ENCODE measurements around the gene RNLS.

RNLS gene

GRCh38 chr10:88423732-88424131, 159.4 kb downstream of the RNLS start:
- DNase-seq = no peak

DNA sequence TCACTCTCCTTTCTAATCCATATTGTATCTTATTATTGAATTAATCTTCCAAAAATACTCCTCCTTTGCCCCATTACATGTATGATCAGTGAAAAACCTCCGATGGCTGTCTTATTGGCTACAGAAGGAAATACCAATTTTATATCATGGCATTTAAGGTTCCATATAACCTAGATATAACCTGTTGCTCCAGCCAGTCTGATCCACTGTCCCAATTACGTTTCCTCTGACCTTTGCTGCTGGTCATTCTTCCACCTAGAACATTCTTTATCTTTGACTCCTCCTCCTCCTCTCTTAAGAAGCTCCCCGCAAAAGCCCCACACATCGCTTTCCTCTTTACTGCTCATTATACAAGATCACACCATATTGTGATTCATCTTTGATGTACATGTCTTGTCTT, 161.5 kb downstream of the RNLS start:
- DNase-seq = no peak

GRCh38 chr10:88418871-88419270, 164.2 kb downstream of the RNLS start:
- DNase-seq = no peak

DNA sequence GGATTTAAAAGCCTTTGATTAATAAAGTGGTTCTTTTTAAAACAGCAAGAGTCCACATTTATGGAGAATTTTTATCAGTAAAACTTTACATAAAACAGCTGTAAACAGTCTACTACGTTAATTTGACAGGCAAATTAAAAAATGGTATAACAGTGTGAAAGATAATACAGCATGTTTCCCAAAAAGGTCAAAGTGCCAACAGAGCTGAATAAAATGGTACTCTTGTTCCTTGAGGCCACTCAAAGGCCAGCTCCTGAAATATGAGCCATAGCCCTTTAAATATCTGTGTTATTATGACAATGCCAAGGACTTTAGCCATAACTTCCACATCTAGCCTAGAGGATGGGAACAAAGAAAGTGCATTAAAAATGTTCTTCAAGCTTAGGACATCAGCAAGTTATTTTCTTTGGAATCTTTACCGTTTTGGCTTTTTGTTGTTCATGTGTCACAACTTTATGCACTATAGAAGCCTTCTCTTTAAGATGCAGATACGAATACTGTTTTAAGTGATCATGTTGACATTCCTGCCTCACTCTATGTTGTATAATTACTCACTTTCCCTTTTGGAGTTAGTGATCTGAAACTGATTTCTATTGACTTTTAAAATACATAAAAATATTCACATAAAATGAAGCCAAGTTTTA, 165.6 kb downstream of the RNLS start:
- DNase-seq = no peak

DNA sequence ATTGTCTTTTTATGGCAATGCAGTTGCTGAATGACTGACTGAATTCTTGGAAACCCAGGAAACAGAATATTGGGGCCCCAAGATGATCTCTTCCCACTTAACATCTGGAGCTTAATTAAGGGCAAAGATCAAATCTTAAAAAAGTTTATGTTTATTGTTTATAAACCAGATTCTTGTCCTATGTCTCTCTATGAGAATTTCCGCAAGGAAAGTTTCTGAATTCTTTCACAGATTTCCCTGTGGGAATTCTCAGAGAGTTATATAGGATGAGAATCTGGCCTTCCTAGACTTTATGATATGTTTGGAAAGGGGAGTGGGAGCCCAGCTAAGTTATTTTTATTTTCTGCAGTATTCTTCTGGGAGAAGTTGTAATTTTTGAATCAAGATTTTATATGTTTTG, 166.3 kb downstream of the RNLS start:
- DNase-seq = no peak

DNA sequence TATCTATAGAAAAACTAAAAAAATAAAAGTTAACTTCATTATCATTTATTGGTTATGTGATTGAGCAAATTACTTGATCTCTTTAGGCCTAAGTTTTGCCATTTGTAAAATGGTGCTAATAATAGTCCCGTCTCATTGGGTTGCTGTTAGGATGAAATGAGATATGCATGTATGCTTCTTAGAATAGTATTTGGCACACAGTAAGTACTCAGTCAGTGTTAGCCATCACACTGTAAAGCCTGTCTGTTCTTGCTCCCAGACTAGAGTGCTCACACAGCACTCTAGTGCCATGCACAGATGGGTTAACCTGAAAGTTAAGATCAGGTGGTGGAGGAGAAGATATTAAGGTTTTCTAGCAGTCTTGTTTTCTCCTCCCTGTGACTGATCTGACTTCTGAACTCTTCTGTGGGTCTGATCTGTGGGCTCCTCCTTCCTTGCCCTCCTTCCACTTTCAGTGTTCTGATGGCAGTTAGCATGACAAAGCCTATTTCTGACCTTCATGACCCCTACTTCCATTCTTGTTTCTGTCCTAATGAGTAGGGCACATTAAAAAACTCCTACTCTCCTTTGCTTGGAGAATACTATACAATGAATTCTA, 167.5 kb downstream of the RNLS start:
- DNase-seq = no peak

DNA sequence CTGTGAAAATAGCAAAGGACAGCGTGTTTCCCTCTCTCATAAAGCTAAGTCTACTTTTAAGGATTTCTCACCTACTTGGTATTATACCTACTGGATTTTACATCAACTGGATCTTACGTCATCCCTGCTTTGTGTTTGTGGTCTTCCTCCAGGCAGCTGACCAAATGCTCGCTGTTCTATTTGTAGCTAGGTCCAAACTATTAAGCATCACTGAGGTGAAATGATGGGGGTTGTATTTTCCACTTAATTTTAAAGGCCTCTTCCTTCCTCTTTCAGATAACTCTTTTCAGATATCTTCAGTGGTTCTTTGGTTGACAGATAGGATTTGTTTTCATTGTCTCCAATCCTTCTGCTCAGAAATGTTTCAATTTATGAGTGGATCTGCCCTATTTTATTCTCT, 169.7 kb downstream of the RNLS start:
- DNase-seq = no peak

DNA sequence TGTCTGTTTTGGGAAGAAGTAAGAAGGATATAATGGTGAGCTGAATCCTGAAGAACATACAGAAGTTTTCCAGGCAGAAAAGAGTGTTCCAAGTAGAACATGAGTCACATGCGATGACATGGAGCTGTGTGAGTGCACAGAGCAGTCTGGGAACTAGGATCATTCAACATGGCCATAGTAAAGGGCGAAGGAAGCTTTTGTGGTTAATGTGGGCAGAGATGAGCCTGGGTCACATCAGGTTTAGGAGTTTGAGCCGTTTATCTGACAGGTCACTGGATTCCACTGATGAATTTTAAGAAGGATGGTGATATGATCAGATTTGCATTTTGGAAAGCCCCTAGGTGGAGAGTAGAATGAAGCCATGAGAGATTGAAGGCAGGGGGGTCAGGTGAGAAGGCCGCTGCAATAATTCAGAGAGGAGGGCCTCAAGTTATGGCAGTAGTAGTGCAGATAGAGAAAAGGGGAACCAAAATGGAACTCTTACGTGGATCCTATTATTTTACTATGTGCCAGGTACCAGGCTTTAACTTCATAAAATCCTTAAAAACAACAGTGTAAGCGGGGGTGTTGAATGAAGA, 171.3 kb downstream of the RNLS start:
- DNase-seq = no peak

GRCh38 chr10:88409824-88410223, 173.3 kb downstream of the RNLS start:
- DNase-seq = no peak

DNA sequence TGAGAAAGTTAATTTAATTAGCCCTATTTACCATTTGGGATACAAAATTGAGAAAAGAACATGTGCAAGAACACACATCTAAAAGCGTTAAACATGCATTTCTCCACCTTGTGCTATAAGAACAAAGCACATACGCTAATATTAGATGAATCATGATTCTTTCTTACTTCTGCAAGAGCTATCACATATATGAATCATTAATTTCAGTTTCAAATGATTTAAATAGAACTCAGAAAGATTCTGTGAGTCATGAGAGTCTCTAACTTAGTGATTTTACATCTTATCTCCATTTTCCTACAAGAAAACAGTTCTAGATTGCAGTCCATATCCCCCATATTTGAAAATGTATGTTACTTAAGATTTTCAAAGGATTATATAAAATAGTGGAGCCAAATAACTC, 173.9 kb downstream of the RNLS start:
- DNase-seq = no peak

- no peak for DNase-seq
Measured at GRCh38 chr10:88408096-88408495, 175.0 kb downstream of the RNLS start.

DNA sequence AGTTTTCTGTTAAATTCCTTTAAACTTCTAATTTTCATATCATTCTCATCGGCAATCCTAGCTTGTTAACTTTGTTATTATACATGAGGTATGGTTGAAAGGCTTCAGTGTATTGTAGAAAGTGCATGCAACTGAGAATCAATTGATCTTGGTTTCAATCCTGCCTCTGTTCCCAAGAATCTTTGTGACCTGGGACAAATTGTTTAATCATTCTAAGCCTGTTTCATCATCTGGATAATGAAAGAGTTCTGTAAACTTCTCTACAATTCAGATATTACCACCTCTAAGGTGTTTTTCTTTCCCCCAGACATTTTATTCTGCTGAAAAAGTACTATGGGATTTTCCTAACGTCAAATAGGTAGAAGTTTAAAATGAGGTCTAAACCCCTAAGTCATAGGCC, 179.0 kb downstream of the RNLS start:
- DNase-seq = no peak

- DNase-seq = no peak
Measured at GRCh38 chr10:88401671-88402347, 181.3 kb downstream of the RNLS start.

- no peak for DNase-seq
Measured at GRCh38 chr10:88399240-88399639, 183.9 kb downstream of the RNLS start.

- no peak for DNase-seq
Measured at GRCh38 chr10:88395677-88396076, 187.4 kb downstream of the RNLS start.

- no peak for DNase-seq
Measured at GRCh38 chr10:88392222-88392621, 190.9 kb downstream of the RNLS start.

- DNase-seq = no peak
Measured at GRCh38 chr10:88390041-88390440, 193.1 kb downstream of the RNLS start.

DNA sequence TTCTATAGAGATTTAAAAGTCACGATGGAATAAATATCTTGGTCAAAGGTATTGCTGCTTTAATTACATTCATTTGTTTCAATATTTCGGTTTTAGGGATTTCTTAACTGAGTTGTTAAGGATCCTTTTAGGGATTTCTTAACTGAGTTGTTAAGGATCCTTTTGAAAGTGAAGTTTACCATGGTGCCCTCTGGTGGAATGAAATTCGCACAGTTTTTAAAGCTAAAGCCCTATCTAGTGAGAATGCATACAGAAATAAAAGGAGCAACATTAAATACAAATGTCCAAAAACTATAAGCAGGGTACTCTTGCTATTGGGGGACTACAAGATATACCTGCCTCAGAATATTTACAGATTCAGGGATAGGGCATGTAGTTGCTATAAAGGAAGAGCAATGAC, 193.7 kb downstream of the RNLS start:
- no peak for DNase-seq

- no peak for DNase-seq
Measured at GRCh38 chr10:88388324-88388723, 194.8 kb downstream of the RNLS start.

GRCh38 chr10:88386821-88387773, 196.0 kb downstream of the RNLS start:
- DNase-seq = no peak

GRCh38 chr10:88386204-88386788, 196.8 kb downstream of the RNLS start:
- DNase-seq = no peak

- no peak for DNase-seq
Measured at GRCh38 chr10:88385601-88386203, 197.4 kb downstream of the RNLS start.

Data from NCI-H1930 (cell line).